Measurements from ENCODE around the gene TSHZ2. TPM values are rescaled to one million over a fixed set of nuclear protein-coding genes. Genes with fewer than 3 reads are reported as not detected.

The TSHZ2 gene
- total and polyA plus RNA-seq, 9 of the 15 experiments (the other 6 are each of a cell fraction or from before 2014, with no cell fraction given): 0.03 to 0.20 (median 0.05) TPM; not detected in 4

DNA sequence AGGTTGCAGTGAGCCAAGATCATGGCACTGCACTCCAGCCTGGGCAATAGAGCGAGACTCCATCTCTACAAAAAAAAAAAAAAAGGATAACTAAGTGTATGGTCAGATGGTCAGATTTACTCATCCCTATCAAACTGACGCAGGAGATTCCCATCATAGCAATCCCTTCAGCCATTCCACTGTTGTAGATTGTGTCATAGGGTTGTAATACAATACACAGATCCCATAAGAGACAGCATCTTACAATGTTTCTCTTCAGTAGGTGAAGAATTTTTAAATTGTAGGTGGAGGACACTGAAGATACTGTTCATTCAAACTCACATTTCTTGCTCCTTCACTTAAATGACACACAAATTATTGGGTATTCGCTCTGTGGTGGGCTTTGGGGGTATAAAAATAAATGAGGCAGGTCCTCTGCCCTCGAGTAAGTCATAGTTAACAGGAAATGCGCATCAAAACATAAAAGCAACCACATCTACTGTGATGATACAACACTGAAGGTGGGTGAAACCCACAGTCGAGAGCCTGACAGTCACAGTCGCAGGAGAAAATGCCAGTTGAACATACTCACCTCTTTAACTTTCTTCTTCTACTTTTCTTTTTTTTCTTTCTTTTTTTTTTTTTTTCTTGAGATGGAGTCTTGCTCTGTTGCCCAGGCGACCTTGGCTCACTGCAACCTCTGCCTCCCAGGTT is 416.0 kb downstream of the TSHZ2 start:
- Histone ChIP-seq H3K4me3 (no peak overlapping the region), H2AFZ (ENCODE audit: low read depth, low read length) (no peak overlapping the region), H3K27me3 (ENCODE audit: control insufficient read depth in 2 of 2, insufficient read depth in 2 of 2, low read length in 2 of 2) (peaks cover 7 to 30% of the 10 kb centered on the region in 2 experiments; a peak in 3 of 5 replicates), H3K4me2 (ENCODE audit: insufficient read depth, low read length) (no peak overlapping the region), H3K79me2 (ENCODE audit: control insufficient read depth, insufficient read depth, low read length) (no peaks in the 10 kb centered on the region), H3K9ac (ENCODE audit: insufficient read depth in 1 of 2, low read depth in 2 of 2, low read length in 2 of 2) (no peak overlapping the region), H3K36me3 (ENCODE audit: control insufficient read depth, insufficient read depth, low read length) (no peaks in the 10 kb centered on the region), H3K9me1 (ENCODE audit: control insufficient read depth, insufficient read depth, low read length) (no peaks in the 10 kb centered on the region), H3K4me1 (replicated peaks in 1 of 2; ENCODE audit: control insufficient read depth in 2 of 2, insufficient read depth in 2 of 2, low read length in 2 of 2) (no peaks in the 10 kb centered on the region; a peak in 1 of 5 replicates), H3K27ac (ENCODE audit: extremely low read depth, low read depth, low read length) (no peak overlapping the region), H4K20me1 (replicated peaks; ENCODE audit: control insufficient read depth, insufficient read depth, low read length) (no peaks in the 10 kb centered on the region), H3K9me3 (replicated peaks; ENCODE audit: control insufficient read depth, insufficient read depth, low read depth, low read length) (no peaks in the 10 kb centered on the region)
- FAIRE-seq (no peak), DNase-seq (ENCODE audit: extremely low read depth in 1 of 4, low spot score in 3 of 4) (no peak), ATAC-seq (no peak)
- no peak for TF ChIP-seq KDM1A (IDR thresholded peaks at IDR 0.05)
- no peak for TF ChIP-seq BACH1 (tag; IDR thresholded peaks at IDR 0.05)
- TF ChIP-seq ARID2 (IDR thresholded peaks at IDR 0.05): no peak
- TF ChIP-seq ZNF175 (CRISPR knock-in tag; IDR thresholded peaks at IDR 0.05; ENCODE audit: low read depth): no peak
- TF ChIP-seq MED1 (CRISPR knock-in tag; IDR thresholded peaks at IDR 0.05; ENCODE audit: borderline replicate concordance): no peak
- no peak for TF ChIP-seq POLR2B (IDR thresholded peaks at IDR 0.05; ENCODE audit: low read depth, partially characterized antibody)
- TF ChIP-seq, protein P1, sequence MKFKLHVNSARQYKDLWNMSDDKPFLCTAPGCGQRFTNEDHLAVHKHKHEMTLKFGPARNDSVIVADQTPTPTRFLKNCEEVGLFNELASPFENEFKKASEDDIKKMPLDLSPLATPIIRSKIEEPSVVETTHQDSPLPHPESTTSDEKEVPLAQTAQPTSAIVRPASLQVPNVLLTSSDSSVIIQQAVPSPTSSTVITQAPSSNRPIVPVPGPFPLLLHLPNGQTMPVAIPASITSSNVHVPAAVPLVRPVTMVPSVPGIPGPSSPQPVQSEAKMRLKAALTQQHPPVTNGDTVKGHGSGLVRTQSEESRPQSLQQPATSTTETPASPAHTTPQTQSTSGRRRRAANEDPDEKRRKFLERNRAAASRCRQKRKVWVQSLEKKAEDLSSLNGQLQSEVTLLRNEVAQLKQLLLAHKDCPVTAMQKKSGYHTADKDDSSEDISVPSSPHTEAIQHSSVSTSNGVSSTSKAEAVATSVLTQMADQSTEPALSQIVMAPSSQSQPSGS (CRISPR knock-in tag; IDR thresholded peaks at IDR 0.05): no peak
- no peak for TF ChIP-seq NONO (IDR thresholded peaks at IDR 0.05; ENCODE audit: low read depth in 2 of 2, low read length in 1 of 2)
- TF ChIP-seq SMARCC2 (IDR thresholded peaks at IDR 0.05; ENCODE audit: low read depth): no peak
- TF ChIP-seq XRCC5 (IDR thresholded peaks at IDR 0.05; ENCODE audit: low read depth, low read length): no peak
- TF ChIP-seq, protein P2, sequence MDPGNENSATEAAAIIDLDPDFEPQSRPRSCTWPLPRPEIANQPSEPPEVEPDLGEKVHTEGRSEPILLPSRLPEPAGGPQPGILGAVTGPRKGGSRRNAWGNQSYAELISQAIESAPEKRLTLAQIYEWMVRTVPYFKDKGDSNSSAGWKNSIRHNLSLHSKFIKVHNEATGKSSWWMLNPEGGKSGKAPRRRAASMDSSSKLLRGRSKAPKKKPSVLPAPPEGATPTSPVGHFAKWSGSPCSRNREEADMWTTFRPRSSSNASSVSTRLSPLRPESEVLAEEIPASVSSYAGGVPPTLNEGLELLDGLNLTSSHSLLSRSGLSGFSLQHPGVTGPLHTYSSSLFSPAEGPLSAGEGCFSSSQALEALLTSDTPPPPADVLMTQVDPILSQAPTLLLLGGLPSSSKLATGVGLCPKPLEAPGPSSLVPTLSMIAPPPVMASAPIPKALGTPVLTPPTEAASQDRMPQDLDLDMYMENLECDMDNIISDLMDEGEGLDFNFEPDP (CRISPR knock-in tag; IDR thresholded peaks at IDR 0.05): no peak
- no peak for TF ChIP-seq HDAC3 (IDR thresholded peaks at IDR 0.05; ENCODE audit: borderline replicate concordance, partially characterized antibody)
- no peak for TF ChIP-seq ZNF444 (CRISPR knock-in tag; IDR thresholded peaks at IDR 0.05)
- TF ChIP-seq SRSF7 (optimal IDR thresholded peaks at IDR 0.05; ENCODE audit: low read depth, low read length): no peak
- TF ChIP-seq ZNF77 (CRISPR knock-in tag; IDR thresholded peaks at IDR 0.05): no peak
- no peak for TF ChIP-seq SRSF3 (IDR thresholded peaks at IDR 0.05; ENCODE audit: insufficient read depth, low read length)
- ChIA-PET CTCF (ENCODE audit: low intra/inter-chr PET ratio) (no interaction called here), POLR2A (no interaction called here)
- no TSS peak for BruUV-seq (replicated peaks)
- intact Hi-C loops (cut with micrococcal nuclease): no loop called here
- 10% methylated on average over 7 of the region's 8 CpGs for WGBS (ENCODE audit: insufficient coverage, low coverage, missing lambda C conversion rate)
- in situ Hi-C loops (cut with MboI): no loop called here
